ENCODE data around the gene HPX.

DNA sequence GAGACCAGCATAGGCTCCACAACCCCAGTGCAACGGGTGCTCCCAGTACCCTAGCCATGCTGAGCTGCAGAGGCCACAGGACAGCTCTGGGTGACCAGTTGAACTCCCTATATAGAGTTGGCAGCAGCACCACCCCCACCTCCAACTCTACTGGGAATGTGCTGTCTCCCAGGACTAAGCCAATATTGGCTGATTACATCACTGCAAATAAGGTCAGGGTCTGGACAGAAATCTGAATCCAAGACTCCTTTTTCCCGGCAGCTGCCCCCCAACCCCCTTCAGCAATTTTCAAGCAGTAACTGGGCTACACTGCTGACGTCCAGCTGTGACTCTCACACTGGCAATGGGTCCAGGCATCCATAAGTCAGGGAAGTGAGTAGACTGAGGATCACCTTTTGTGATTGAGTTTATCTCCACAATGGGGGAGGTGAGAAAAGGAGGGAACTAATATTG is at the start of gene HPX:
- TF ChIP-seq POLR2A (IDR thresholded peaks at IDR 0.05; ENCODE audit: low read depth, low read length) (no peak), NFE2L2 (IDR thresholded peaks at IDR 0.05; ENCODE audit: low read depth, low read length) (no peak), MAFK (IDR thresholded peaks at IDR 0.05; ENCODE audit: low read depth, low read length) (no peak), RAD21 (IDR thresholded peaks at IDR 0.05; ENCODE audit: low read length) (no peak), RCOR1 (IDR thresholded peaks at IDR 0.05; ENCODE audit: insufficient replicate concordance, low read length) (no peak)
- TF ChIP-seq, protein P1, sequence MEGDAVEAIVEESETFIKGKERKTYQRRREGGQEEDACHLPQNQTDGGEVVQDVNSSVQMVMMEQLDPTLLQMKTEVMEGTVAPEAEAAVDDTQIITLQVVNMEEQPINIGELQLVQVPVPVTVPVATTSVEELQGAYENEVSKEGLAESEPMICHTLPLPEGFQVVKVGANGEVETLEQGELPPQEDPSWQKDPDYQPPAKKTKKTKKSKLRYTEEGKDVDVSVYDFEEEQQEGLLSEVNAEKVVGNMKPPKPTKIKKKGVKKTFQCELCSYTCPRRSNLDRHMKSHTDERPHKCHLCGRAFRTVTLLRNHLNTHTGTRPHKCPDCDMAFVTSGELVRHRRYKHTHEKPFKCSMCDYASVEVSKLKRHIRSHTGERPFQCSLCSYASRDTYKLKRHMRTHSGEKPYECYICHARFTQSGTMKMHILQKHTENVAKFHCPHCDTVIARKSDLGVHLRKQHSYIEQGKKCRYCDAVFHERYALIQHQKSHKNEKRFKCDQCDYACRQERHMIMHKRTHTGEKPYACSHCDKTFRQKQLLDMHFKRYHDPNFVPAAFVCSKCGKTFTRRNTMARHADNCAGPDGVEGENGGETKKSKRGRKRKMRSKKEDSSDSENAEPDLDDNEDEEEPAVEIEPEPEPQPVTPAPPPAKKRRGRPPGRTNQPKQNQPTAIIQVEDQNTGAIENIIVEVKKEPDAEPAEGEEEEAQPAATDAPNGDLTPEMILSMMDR (conservative IDR thresholded peaks at IDR 0.05; ENCODE audit: low read depth, low read length): no peak
